ENCODE results near the gene MICAL1.

DNA sequence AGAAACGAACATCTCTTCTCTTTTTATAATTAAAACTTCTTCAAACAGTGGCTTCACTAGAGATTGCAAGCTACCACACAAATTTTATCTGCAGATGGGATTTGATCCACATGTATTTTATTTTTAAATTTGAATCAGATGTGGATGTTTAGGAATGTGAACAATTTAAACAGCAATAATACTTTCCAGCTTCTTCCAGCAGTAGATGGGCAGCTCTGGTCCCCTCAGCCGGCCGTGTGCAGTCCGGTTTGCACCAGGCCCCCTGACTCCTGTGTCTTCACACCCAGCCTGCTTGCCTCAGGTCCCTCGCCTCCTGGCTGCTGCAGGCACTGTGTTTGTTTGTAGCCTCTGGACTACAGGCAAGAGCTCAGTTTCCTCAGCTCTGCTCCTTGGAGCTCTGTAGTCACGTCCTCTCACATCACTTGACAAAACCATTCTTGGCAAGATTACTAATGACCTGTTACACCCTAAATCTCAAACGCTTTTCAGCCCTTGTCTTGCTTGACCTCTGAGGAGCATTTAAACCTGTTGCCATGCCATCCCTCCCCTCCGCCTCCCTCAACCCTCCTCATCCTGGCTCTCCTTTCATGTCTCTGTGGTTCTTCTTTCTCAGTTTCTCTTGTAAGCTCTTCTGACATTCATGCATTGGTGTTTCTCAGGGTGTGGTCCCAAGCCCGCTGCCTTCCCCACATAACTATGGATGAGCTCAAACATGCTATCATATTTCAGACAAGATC is 40.6 kb upstream of the MICAL1 start:
- TF ChIP-seq POLR2AphosphoS5 (IDR thresholded peaks at IDR 0.05; ENCODE audit: low read depth) (no peak), GABPA (IDR thresholded peaks at IDR 0.05; ENCODE audit: low read depth) (no peak)
- TF ChIP-seq, protein P1, sequence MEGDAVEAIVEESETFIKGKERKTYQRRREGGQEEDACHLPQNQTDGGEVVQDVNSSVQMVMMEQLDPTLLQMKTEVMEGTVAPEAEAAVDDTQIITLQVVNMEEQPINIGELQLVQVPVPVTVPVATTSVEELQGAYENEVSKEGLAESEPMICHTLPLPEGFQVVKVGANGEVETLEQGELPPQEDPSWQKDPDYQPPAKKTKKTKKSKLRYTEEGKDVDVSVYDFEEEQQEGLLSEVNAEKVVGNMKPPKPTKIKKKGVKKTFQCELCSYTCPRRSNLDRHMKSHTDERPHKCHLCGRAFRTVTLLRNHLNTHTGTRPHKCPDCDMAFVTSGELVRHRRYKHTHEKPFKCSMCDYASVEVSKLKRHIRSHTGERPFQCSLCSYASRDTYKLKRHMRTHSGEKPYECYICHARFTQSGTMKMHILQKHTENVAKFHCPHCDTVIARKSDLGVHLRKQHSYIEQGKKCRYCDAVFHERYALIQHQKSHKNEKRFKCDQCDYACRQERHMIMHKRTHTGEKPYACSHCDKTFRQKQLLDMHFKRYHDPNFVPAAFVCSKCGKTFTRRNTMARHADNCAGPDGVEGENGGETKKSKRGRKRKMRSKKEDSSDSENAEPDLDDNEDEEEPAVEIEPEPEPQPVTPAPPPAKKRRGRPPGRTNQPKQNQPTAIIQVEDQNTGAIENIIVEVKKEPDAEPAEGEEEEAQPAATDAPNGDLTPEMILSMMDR (IDR thresholded peaks at IDR 0.05; ENCODE audit: insufficient read depth, low read length) = no peak
